ENCODE data around the gene PLS1.

Gene PLS1

GRCh38 chr3:142638291-142638690 lies 42.1 kb downstream of the PLS1 start:
- TF ChIP-seq CTCF (IDR thresholded peaks at IDR 0.05; ENCODE audit: low read depth, low read length, poor library complexity, severe bottlenecking) (no peak), EZH2phosphoT487 (IDR thresholded peaks at IDR 0.05; ENCODE audit: borderline replicate concordance, low read length) (no peak)

GRCh38 chr3:142641504-142641903 lies 45.3 kb downstream of the PLS1 start:
- Histone ChIP-seq H3K4me1 (ENCODE audit: control insufficient read depth, low read length) (no peaks in the 10 kb centered on the region), H4K20me1 (ENCODE audit: control insufficient read depth, insufficient read depth, low read depth, low read length) (no peaks in the 10 kb centered on the region), H3K79me2 (ENCODE audit: control insufficient read depth, low read length) (no peaks in the 10 kb centered on the region), H3K4me3 (ENCODE audit: low read length) (no peak overlapping the region), H3K27ac (ENCODE audit: low read depth, low read length) (no peak overlapping the region), H3K9me2 (replicated peaks; ENCODE audit: control insufficient read depth, low read length) (no peaks in the 10 kb centered on the region), H3K27me3 (ENCODE audit: control insufficient read depth, low read length) (no peaks in the 10 kb centered on the region), H3K4me2 (ENCODE audit: low read length) (no peak overlapping the region), H3K36me3 (ENCODE audit: control insufficient read depth, low read length) (no peaks in the 10 kb centered on the region), H3K9me3 (ENCODE audit: control insufficient read depth, insufficient read depth, low read length) (no peaks in the 10 kb centered on the region), H3F3A (ENCODE audit: control insufficient read depth, insufficient read depth) (no peaks in the 10 kb centered on the region)
- no peak for TF ChIP-seq EZH2phosphoT487 (IDR thresholded peaks at IDR 0.05; ENCODE audit: borderline replicate concordance, low read length)

More at GRCh38 chr3:142638291-142638690, 42.1 kb downstream of the PLS1 start:
- no peak overlapping the region for H3K27ac ChIP-seq (ENCODE audit: low read depth, low read length)
- no peaks in the 10 kb centered on the region for H3K36me3 ChIP-seq (ENCODE audit: control insufficient read depth, low read length)
- no peaks in the 10 kb centered on the region for H3K27me3 ChIP-seq (ENCODE audit: control insufficient read depth, low read length)
- no peak overlapping the region for H3K4me3 ChIP-seq (ENCODE audit: low read length)
- no peaks in the 10 kb centered on the region for H3K9me3 ChIP-seq (ENCODE audit: control insufficient read depth, insufficient read depth, low read length)
- no peaks in the 10 kb centered on the region for H3F3A ChIP-seq (ENCODE audit: control insufficient read depth, insufficient read depth)
- H3K79me2 ChIP-seq (ENCODE audit: control insufficient read depth, low read length): no peaks in the 10 kb centered on the region
- no peaks in the 10 kb centered on the region for H4K20me1 ChIP-seq (ENCODE audit: control insufficient read depth, insufficient read depth, low read depth, low read length)
- peaks cover 28% of the 10 kb centered on the region for H3K4me1 ChIP-seq (ENCODE audit: control insufficient read depth, low read length)
- H3K4me2 ChIP-seq (ENCODE audit: low read length): no peak overlapping the region
- H3K9me2 ChIP-seq (replicated peaks; ENCODE audit: control insufficient read depth, low read length): no peaks in the 10 kb centered on the region

GRCh38 chr3:142642956-142643355 lies 46.8 kb downstream of the PLS1 start:
- H3K4me3 ChIP-seq (ENCODE audit: low read length): no peak overlapping the region
- H3F3A ChIP-seq (ENCODE audit: control insufficient read depth, insufficient read depth): no peaks in the 10 kb centered on the region
- H3K27me3 ChIP-seq (ENCODE audit: control insufficient read depth, low read length): no peaks in the 10 kb centered on the region
- no peaks in the 10 kb centered on the region for H3K79me2 ChIP-seq (ENCODE audit: control insufficient read depth, low read length)
- no peaks in the 10 kb centered on the region for H3K9me2 ChIP-seq (replicated peaks; ENCODE audit: control insufficient read depth, low read length)
- no peaks in the 10 kb centered on the region for H3K36me3 ChIP-seq (ENCODE audit: control insufficient read depth, low read length)
- H3K4me2 ChIP-seq (ENCODE audit: low read length): no peak overlapping the region
- no peaks in the 10 kb centered on the region for H4K20me1 ChIP-seq (ENCODE audit: control insufficient read depth, insufficient read depth, low read depth, low read length)
- no peaks in the 10 kb centered on the region for H3K9me3 ChIP-seq (ENCODE audit: control insufficient read depth, insufficient read depth, low read length)
- no peaks in the 10 kb centered on the region for H3K4me1 ChIP-seq (ENCODE audit: control insufficient read depth, low read length)
- TF ChIP-seq CTCF (IDR thresholded peaks at IDR 0.05; ENCODE audit: low read depth, low read length, poor library complexity, severe bottlenecking): no peak
- no peak for TF ChIP-seq EZH2phosphoT487 (IDR thresholded peaks at IDR 0.05; ENCODE audit: borderline replicate concordance, low read length)
- H3K27ac ChIP-seq (ENCODE audit: low read depth, low read length): no peak overlapping the region

GRCh38 chr3:142644502-142644901 lies 48.3 kb downstream of the PLS1 start:
- Histone ChIP-seq H3K79me2 (ENCODE audit: control insufficient read depth, low read length) (no peaks in the 10 kb centered on the region), H3K27me3 (ENCODE audit: control insufficient read depth, low read length) (no peaks in the 10 kb centered on the region), H3K4me1 (ENCODE audit: control insufficient read depth, low read length) (no peaks in the 10 kb centered on the region), H3K9me3 (ENCODE audit: control insufficient read depth, insufficient read depth, low read length) (no peaks in the 10 kb centered on the region), H3K4me3 (ENCODE audit: low read length) (no peak overlapping the region), H3K36me3 (ENCODE audit: control insufficient read depth, low read length) (no peaks in the 10 kb centered on the region), H3K9me2 (replicated peaks; ENCODE audit: control insufficient read depth, low read length) (no peaks in the 10 kb centered on the region), H3F3A (ENCODE audit: control insufficient read depth, insufficient read depth) (no peaks in the 10 kb centered on the region), H3K27ac (ENCODE audit: low read depth, low read length) (no peak overlapping the region), H3K4me2 (ENCODE audit: low read length) (no peak overlapping the region), H4K20me1 (ENCODE audit: control insufficient read depth, insufficient read depth, low read depth, low read length) (no peaks in the 10 kb centered on the region)
- no peak for TF ChIP-seq EZH2phosphoT487 (IDR thresholded peaks at IDR 0.05; ENCODE audit: borderline replicate concordance, low read length)
- TF ChIP-seq CTCF (IDR thresholded peaks at IDR 0.05; ENCODE audit: low read depth, low read length, poor library complexity, severe bottlenecking): no peak
